ENCODE measurements around the gene CLNK. TPM values are rescaled to one million over a fixed set of nuclear protein-coding genes. Genes with fewer than 3 reads are reported as not detected.
A peak's percentile ranks its signal among the peaks of the same experiment; 100 is the strongest.

The CLNK gene
- total RNA-seq, 1 donor from 2014 or later: 0.35 TPM

DNA sequence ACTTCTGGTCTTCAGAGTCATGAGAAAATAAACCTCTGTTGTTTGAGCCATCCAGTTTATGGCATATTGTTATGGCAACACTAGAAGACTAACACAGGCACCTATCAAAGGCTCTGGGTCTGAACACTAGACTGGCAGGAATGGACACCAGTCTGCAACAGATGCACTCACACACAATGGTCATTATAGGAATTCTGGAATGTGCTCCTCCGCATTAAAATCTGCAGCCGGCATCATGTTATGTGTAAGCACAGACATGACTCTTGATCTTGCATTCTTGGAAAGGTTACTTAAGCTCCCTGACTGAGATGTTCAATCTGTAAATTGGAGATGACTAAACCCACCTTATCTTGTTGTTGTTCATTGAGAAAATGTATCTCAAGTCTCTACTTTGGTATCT, 115.1 kb downstream of the CLNK start:
- DNase-seq (no peak), ATAC-seq (no peak)

GRCh38 chr4:10567766-10568165, 116.8 kb downstream of the CLNK start:
- no peak for TF ChIP-seq CTCF (IDR thresholded peaks at IDR 0.05)
- H3K4me3 ChIP-seq: no peak overlapping the region
- H3K4me1 ChIP-seq: no peaks in the 10 kb centered on the region
- H3K36me3 ChIP-seq: no peaks in the 10 kb centered on the region
- H3K27ac ChIP-seq: no peak overlapping the region
- no peaks in the 10 kb centered on the region for H3K27me3 ChIP-seq
- DNase-seq (no peak), ATAC-seq (no peak)
- intact Hi-C loops (cut with DNase I): no loop called here
- no peaks in the 10 kb centered on the region for H3K9me3 ChIP-seq

More for the DNA sequence above, 115.1 kb downstream of the CLNK start:
- Histone ChIP-seq H3K9me3 (no peaks in the 10 kb centered on the region), H3K4me1 (no peaks in the 10 kb centered on the region), H3K27me3 (no peaks in the 10 kb centered on the region), H3K4me3 (no peak overlapping the region), H3K27ac (no peak overlapping the region), H3K36me3 (no peaks in the 10 kb centered on the region)
- TF ChIP-seq CTCF (IDR thresholded peaks at IDR 0.05): no peak
- intact Hi-C loops (cut with DNase I): no loop called here

DNA sequence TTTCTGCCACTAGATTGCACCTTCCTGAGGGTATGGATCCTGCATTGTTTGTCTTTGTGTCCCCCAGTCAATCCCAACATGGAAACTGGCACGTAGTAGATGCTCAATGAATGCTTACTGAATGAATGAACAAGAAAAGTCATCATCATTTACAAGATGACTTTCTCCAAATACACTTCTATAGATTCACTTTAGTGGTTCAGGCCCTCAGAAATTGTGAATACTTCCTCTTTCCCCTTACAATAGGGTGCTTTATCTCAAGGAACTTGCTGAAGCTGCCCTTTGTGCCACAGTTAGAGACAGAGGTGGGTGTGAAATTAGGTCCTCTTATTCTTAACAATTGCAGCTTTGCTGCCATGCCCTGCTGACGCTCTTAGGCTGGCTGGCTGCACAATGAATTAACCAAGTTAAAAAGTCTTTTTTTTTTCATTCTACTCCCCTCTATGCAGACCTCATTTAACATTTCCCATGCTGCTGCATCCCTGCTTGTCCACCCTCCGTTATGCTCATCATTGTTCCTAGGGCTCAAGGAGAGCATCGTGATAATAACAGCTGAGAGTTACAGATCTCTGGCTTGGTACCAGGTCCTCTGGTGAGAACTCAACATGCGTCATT, 119.3 kb downstream of the CLNK start:
- no peak for DNase-seq
- H3K4me3 ChIP-seq: no peak overlapping the region
- no peaks in the 10 kb centered on the region for H3K27me3 ChIP-seq
- ATAC-seq: peak; percentile 24
- no peak for TF ChIP-seq CTCF (IDR thresholded peaks at IDR 0.05)
- H3K9me3 ChIP-seq: no peaks in the 10 kb centered on the region
- H3K27ac ChIP-seq: no peak overlapping the region
- intact Hi-C loops (cut with DNase I): no loop called here
- H3K36me3 ChIP-seq: no peaks in the 10 kb centered on the region
- no peaks in the 10 kb centered on the region for H3K4me1 ChIP-seq

DNA sequence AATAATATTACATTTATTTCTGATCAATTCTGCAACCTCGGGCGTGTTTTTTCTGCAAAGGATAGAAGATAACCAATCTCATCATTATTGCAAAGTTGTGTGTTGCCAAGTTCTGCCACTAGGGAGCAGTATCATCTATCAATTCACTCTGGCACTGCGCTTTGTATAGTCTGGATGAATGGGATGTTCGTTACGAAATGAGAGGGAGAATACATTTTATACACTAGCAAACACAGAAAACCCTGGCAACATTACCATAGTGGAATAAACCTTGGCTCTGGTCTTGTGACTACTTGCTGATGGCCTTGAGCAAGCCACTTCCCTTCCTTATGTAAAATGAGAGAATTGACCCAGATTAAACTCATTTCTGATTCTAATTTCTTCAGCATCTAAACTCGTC, 129.9 kb downstream of the CLNK start:
- Histone ChIP-seq H3K27me3 (no peaks in the 10 kb centered on the region), H3K9me3 (no peaks in the 10 kb centered on the region), H3K4me1 (peaks cover 3% of the 10 kb centered on the region), H3K4me3 (no peak overlapping the region), H3K36me3 (no peaks in the 10 kb centered on the region), H3K27ac (no peak overlapping the region)
- DNase-seq: no peak
- ATAC-seq: peak; percentile 92
- peak; percentile 82 for TF ChIP-seq CTCF (IDR thresholded peaks at IDR 0.05)
- intact Hi-C loops (cut with DNase I): no loop called here

- TF ChIP-seq CTCF (IDR thresholded peaks at IDR 0.05): no peak
- H3K27ac ChIP-seq: no peak overlapping the region
- H3K9me3 ChIP-seq: no peaks in the 10 kb centered on the region
- DNase-seq (no peak), ATAC-seq (no peak)
- no peaks in the 10 kb centered on the region for H3K36me3 ChIP-seq
- H3K4me3 ChIP-seq: no peak overlapping the region
- intact Hi-C loops (cut with DNase I): no loop called here
- H3K4me1 ChIP-seq: peaks cover 3% of the 10 kb centered on the region
- no peaks in the 10 kb centered on the region for H3K27me3 ChIP-seq
Measured at GRCh38 chr4:10554121-10554520, 130.4 kb downstream of the CLNK start.

Data from upper lobe of right lung (tissue), 1 donor.